ENCODE data around the gene DCLK1.

DNA sequence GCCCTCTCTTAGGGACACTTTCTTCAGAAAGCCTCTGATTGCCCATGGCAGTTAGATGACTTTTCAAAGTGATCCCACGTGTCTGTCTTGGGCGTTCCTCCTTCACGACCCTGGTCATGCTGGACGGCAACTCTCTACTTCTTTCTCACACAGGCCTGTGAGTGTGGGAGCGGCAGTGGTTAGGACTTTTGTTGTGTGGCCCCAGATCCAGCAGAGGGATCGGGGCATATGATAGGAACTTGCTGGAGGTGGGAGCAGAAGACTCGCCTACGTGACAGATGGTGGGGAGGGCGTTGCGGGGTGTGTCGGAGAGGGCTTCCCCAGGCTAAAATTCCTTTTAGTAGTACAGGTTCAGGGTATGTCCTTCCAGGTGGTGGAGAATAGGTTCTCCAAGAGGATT lies 365.2 kb downstream of the DCLK1 start:
- TF ChIP-seq, protein P1, sequence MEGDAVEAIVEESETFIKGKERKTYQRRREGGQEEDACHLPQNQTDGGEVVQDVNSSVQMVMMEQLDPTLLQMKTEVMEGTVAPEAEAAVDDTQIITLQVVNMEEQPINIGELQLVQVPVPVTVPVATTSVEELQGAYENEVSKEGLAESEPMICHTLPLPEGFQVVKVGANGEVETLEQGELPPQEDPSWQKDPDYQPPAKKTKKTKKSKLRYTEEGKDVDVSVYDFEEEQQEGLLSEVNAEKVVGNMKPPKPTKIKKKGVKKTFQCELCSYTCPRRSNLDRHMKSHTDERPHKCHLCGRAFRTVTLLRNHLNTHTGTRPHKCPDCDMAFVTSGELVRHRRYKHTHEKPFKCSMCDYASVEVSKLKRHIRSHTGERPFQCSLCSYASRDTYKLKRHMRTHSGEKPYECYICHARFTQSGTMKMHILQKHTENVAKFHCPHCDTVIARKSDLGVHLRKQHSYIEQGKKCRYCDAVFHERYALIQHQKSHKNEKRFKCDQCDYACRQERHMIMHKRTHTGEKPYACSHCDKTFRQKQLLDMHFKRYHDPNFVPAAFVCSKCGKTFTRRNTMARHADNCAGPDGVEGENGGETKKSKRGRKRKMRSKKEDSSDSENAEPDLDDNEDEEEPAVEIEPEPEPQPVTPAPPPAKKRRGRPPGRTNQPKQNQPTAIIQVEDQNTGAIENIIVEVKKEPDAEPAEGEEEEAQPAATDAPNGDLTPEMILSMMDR (IDR thresholded peaks at IDR 0.05) = no peak
- TF ChIP-seq POLR2A (IDR thresholded peaks at IDR 0.05) = no peak

Measured in lower leg skin (tissue), 3 donors.